Fibroblast of lung (primary cell): ENCODE measurements around the gene GGPS1.

ENCODE experiments used
- CTCF ChIP-seq, 2 donors: IDR thresholded peaks in 1 of 2; conservative IDR thresholded peaks in 1 of 2; 1 replicate in 1 of 2; 2 replicates in 1 of 2; pipeline ENCODE4 v1.5.1; 2011 to 2012; ENCODE audit warnings: low read length in 2 of 2, control low read depth in 1 of 2, inconsistent platforms in 1 of 2, low read depth in 1 of 2, mild to moderate bottlenecking in 1 of 2
- EZH2 ChIP-seq: IDR thresholded peaks from 2 replicates; pipeline ENCODE4 v1.5.1; 2012; ENCODE audit warnings: low read length, control low read depth, mild to moderate bottlenecking; ENCODE audit errors: missing control alignments

- TF ChIP-seq CTCF (conservative IDR thresholded peaks at IDR 0.05 in 1 of 2, IDR thresholded peaks at IDR 0.05 in 1 of 2; ENCODE audit: low read depth in 1 of 2, low read length in 2 of 2) (no peak), EZH2 (no peak)
Observed at GRCh38 chr1:235280467-235280866, 47.9 kb upstream of the GGPS1 start.
